GM12878 (cell line): Measurements from ENCODE around the gene OSBPL2. TPM values are rescaled to one million over a fixed set of nuclear protein-coding genes. Genes with fewer than 3 reads are reported as not detected.

ENCODE experiments used
- ATAC-seq: fragments of 200-7000 bp; cut with Tn5 transposase; 3 replicates; pipeline ENCODE4 v1.9.1; 2020; ENCODE audit warnings: mild to moderate bottlenecking, moderate library complexity
- BruUV-seq: library from RNA; stranded (reverse); fragments of 400-500 nt; replicated peaks from 2 replicates; lab custom pipeline; 2021; lab: Mats Ljungman, UMichigan
- CTCF ChIA-PET: fragments of 300-600 bp; sonication (Branson Sonifier 250); formaldehyde crosslinking; extraction: SDS; loops from one replicate; lab custom pipeline; 2021; ENCODE audit warnings: inconsistent platforms; lab: Yijun Ruan, JAX
- POLR2A ChIA-PET: fragments of 350-600 bp; formaldehyde crosslinking; extraction: SDS; loops from one replicate; lab custom pipeline; 2021; ENCODE audit warnings: inconsistent platforms; lab: Charles Lee
- RAD21 ChIA-PET: fragments of 300-600 bp; sonication (Branson Sonifier 250); formaldehyde crosslinking; loops from one replicate; lab custom pipeline; 2023; ENCODE audit warnings: antibody characterized with exemption; ENCODE audit not compliant: unreplicated experiment; lab: Charles Lee
- SMC1A ChIA-PET: fragments of 300-600 bp; sonication (Branson Sonifier 250); formaldehyde crosslinking; loops from one replicate; lab custom pipeline; 2023; ENCODE audit not compliant: unreplicated experiment, uncharacterized antibody; lab: Charles Lee
- DNase-seq: peaks from one replicate; pipeline ENCODE4 v3.0.0-alpha.2; 2011; ENCODE audit warnings: low read depth, low spot score
- FAIRE-seq: peaks from 3 replicates; lab custom pipeline; 2011; peaks lifted over from hg19 to GRCh38; lab: Jason Lieb, UNC
- H2AFZ ChIP-seq: 2 replicates; pipeline ENCODE4 v1.6.0; 2011; ENCODE audit warnings: low read depth, low read length, control low read depth; ENCODE audit not compliant: control insufficient read depth
- H3K27ac ChIP-seq: 2 replicates; pipeline ENCODE4 v1.5.1; 2011; ENCODE audit warnings: control low read depth; ENCODE audit not compliant: control insufficient read depth, insufficient read depth
- H3K27me3 ChIP-seq, 2 experiments: replicated peaks in 1 of 2; 2 replicates each; pipeline versions ENCODE4 v1.6.0 to v1.6.1; 2011; ENCODE audit warnings: low read length in 1 of 2; ENCODE audit not compliant: control insufficient read depth in 2 of 2, insufficient read depth in 2 of 2
- H3K36me3 ChIP-seq, 2 experiments: 2 replicates each; pipeline ENCODE4 v1.5.1; 2011; ENCODE audit warnings: low read length in 1 of 2; ENCODE audit not compliant: control insufficient read depth in 2 of 2, insufficient read depth in 2 of 2
- H3K4me1 ChIP-seq: 2 replicates; pipeline ENCODE4 v1.6.1; 2011; ENCODE audit warnings: mild to moderate bottlenecking, low read length, moderate library complexity, mixed read lengths; ENCODE audit not compliant: control insufficient read depth, insufficient read depth
- H3K4me2 ChIP-seq: 2 replicates; pipeline ENCODE4 v1.6.0; 2011; ENCODE audit warnings: control low read depth; ENCODE audit not compliant: control insufficient read depth, insufficient read depth
- H3K4me3 ChIP-seq: fragments of 200-600 bp; sonication (generic); 2 replicates; pipeline ENCODE4 v1.5.1; 2016
- H3K79me2 ChIP-seq: 2 replicates; pipeline ENCODE4 v1.6.0; 2011; ENCODE audit warnings: low read length; ENCODE audit not compliant: control insufficient read depth, insufficient read depth
- H3K9ac ChIP-seq: 2 replicates; pipeline ENCODE4 v1.8.0; 2011; ENCODE audit warnings: low read length, control low read depth, mixed read lengths; ENCODE audit not compliant: control insufficient read depth, insufficient read depth
- H3K9me3 ChIP-seq: replicated peaks from 3 replicates; pipeline ENCODE4 v1.5.1; 2011; ENCODE audit warnings: mild to moderate bottlenecking, low read length; ENCODE audit not compliant: control insufficient read depth, insufficient read depth
- H4K20me1 ChIP-seq: 2 replicates; pipeline ENCODE4 v1.6.0; 2011; ENCODE audit not compliant: control insufficient read depth, insufficient read depth
- ATF3 ChIP-seq: IDR thresholded peaks from 2 replicates; pipeline ENCODE4 v1.6.1; 2011; ENCODE audit warnings: low read depth, mild to moderate bottlenecking, low read length, moderate library complexity, borderline replicate concordance; ENCODE audit errors: extremely low read depth
- CBX5 ChIP-seq: sonication (generic); IDR thresholded peaks from 2 replicates; pipeline ENCODE4 v1.6.1; 2016; ENCODE audit warnings: low read depth, moderate library complexity, mild to moderate bottlenecking, inconsistent platforms
- CEBPZ ChIP-seq: fragments of 150-350 bp; IDR thresholded peaks from 2 replicates; pipeline ENCODE4 v1.6.1; 2016; ENCODE audit warnings: low read depth, low read length
- CHD1 ChIP-seq: IDR thresholded peaks from 2 replicates; pipeline ENCODE4 v1.6.1; 2012; ENCODE audit warnings: low read depth, low read length, improper control_type of control experiment
- E4F1 ChIP-seq: fragments of 450-650 bp; IDR thresholded peaks from 2 replicates; pipeline ENCODE4 v1.6.1; 2018; ENCODE audit warnings: borderline replicate concordance, mild to moderate bottlenecking; ENCODE audit not compliant: partially characterized antibody
- EGR1 ChIP-seq, 2 experiments: IDR thresholded peaks; 1 replicate in 1 of 2; 2 replicates in 1 of 2; pipeline ENCODE4 v1.6.1; 2011 to 2012; ENCODE audit warnings: low read depth in 2 of 2, low read length in 2 of 2, borderline replicate concordance in 1 of 2, mild to moderate bottlenecking in 1 of 2, moderate library complexity in 1 of 2
- KLF5 ChIP-seq: fragments of 450-650 bp; IDR thresholded peaks from 2 replicates; pipeline ENCODE4 v1.6.1; 2014; ENCODE audit warnings: mild to moderate bottlenecking; ENCODE audit not compliant: partially characterized antibody
- MEF2B ChIP-seq: fragments of 450-650 bp; IDR thresholded peaks from 2 replicates; pipeline ENCODE4 v1.6.1; 2018; ENCODE audit warnings: mild to moderate bottlenecking, moderate library complexity; ENCODE audit not compliant: partially characterized antibody, poor library complexity, severe bottlenecking
- PBX3 ChIP-seq: IDR thresholded peaks from 2 replicates; pipeline ENCODE4 v1.6.1; 2011; ENCODE audit warnings: mild to moderate bottlenecking, low read depth, low read length, moderate library complexity; ENCODE audit not compliant: insufficient replicate concordance
- RCOR1 ChIP-seq: conservative IDR thresholded peaks from 2 replicates; pipeline ENCODE4 v1.6.1; 2012; ENCODE audit warnings: low read depth, low read length, improper control_type of control experiment
- RELA ChIP-seq: fragments of 450-650 bp; IDR thresholded peaks from 2 replicates; pipeline ENCODE4 v1.8.0; 2014; ENCODE audit warnings: borderline replicate concordance; ENCODE audit not compliant: partially characterized antibody
- SPI1 ChIP-seq: IDR thresholded peaks from 2 replicates; pipeline ENCODE4 v1.6.1; 2011; ENCODE audit warnings: low read depth, mild to moderate bottlenecking, low read length, moderate library complexity, borderline replicate concordance; ENCODE audit not compliant: insufficient read depth
- USF1 ChIP-seq: IDR thresholded peaks from 2 replicates; pipeline ENCODE4 v1.6.1; 2011; ENCODE audit warnings: borderline replicate concordance, low read depth, mild to moderate bottlenecking, moderate library complexity, mixed read lengths, low read length; ENCODE audit not compliant: insufficient read depth; ENCODE audit errors: extremely low read length
- ZSCAN29 ChIP-seq: fragments of 450-650 bp; IDR thresholded peaks from 2 replicates; pipeline ENCODE4 v1.6.1; 2017; ENCODE audit warnings: mild to moderate bottlenecking, moderate library complexity
- WGBS: methylation state at CpG from one replicate; pipeline ENCODE4 v1.1.6; 2016; ENCODE audit warnings: low lambda C conversion rate; ENCODE audit not compliant: insufficient replicate concordance, insufficient coverage; ENCODE audit errors: missing lambda C conversion rate; 5-methylcytosine and 5-hydroxymethylcytosine counted together
- in situ Hi-C: fragments of 300-500 bp; cut with MboI; formaldehyde crosslinking; loops from 9 replicates; pipeline ENCODE4 v1.14.3; 2018; ENCODE audit warnings: mixed read lengths
- intact Hi-C: fragments of 100-400 bp; cut with micrococcal nuclease; formaldehyde crosslinking; loops from one replicate; pipeline ENCODE4 v1.14.2; 2022; ENCODE audit not compliant: unreplicated experiment
- polyA plus RNA-seq, 11 experiments: library from polyadenylated mRNA; depleted of rRNA in 4 of 11; unstranded in 6 of 11; stranded (reverse) in 5 of 11; fragments of >200 nt; fragmentation: Nextera tagmentation in 4 of 11; fragmentation: Illumina TruSeq in 1 of 11; extraction: Ambion mirVana in 4 of 11; extraction: Trizol in 1 of 11; gene quantifications; 1 replicate in 1 of 11; 2 replicates in 10 of 11; pipeline versions ENCODE4 v1.2.1 to v1.2.3, GENCODE V29; 2011 to 2016; ENCODE audit warnings: inconsistent platforms in 2 of 11, missing spikeins in 2 of 11, low read depth in 1 of 11
- total RNA-seq, 4 experiments: library from RNA; depleted of rRNA in 3 of 4; stranded (reverse); fragments of >200 nt in 3 of 4; fragmentation: Illumina TruSeq in 1 of 4; extraction: Trizol in 1 of 4; gene quantifications; 2 replicates each; pipeline versions ENCODE4 v1.2.1 to v1.2.3, GENCODE V29; 2013 to 2021

Gene OSBPL2
- total and polyA plus RNA-seq, 10 of the 15 experiments (the other 5 are each of a cell fraction or from before 2014, with no cell fraction given) = 2.8 to 22.3 (median 14.7) TPM

GRCh38 chr20:62314711-62315302, 76.5 kb downstream of the OSBPL2 start:
- no peaks in the 10 kb centered on the region for H3K79me2 ChIP-seq
- WGBS = 81% methylated on average over 23 of the region's 25 CpGs
- FAIRE-seq (no peak), ATAC-seq (no peak), DNase-seq (no peak)
- no peaks in the 10 kb centered on the region for H3K27me3 ChIP-seq
- SMC1A ChIA-PET = no interaction called here
- BruUV-seq = no TSS peak
- POLR2A ChIA-PET = no interaction called here
- no peak overlapping the region for H3K27ac ChIP-seq
- H4K20me1 ChIP-seq = no peaks in the 10 kb centered on the region
- H3K9me3 ChIP-seq = no peaks in the 10 kb centered on the region; the same call in 2 of the 3 replicates
- CTCF ChIA-PET = no interaction called here
- in situ Hi-C loops = no loop called here
- H2AFZ ChIP-seq = no peak overlapping the region
- H3K36me3 ChIP-seq = no peaks in the 10 kb centered on the region; a peak in 1 of 4 replicates
- no peak overlapping the region for H3K4me3 ChIP-seq
- no peak overlapping the region for H3K9ac ChIP-seq
- no peak overlapping the region for H3K4me2 ChIP-seq
- intact Hi-C loops = no loop called here
- RAD21 ChIA-PET = no interaction called here
- H3K4me1 ChIP-seq = no peaks in the 10 kb centered on the region
- TF ChIP-seq CEBPZ (no peak), USF1 (no peak), SPI1 (no peak), PBX3 (no peak), ATF3 (no peak), RELA (no peak), EGR1 (IDR thresholded peaks at IDR 0.05; ENCODE audit: borderline replicate concordance in 1 of 2, low read depth in 2 of 2, low read length in 2 of 2) (no peak), E4F1 (no peak), CBX5 (no peak), KLF5 (no peak), CHD1 (no peak), MEF2B (no peak), ZSCAN29 (no peak), RCOR1 (no peak)
